HG02938 (cell line): ENCODE measurements around the gene PRKCQ.

ENCODE experiments used
- ATAC-seq: cut with Tn5 transposase; IDR thresholded peaks from one replicate; pipeline ENCODE4 v1.9.1; 2021; ENCODE audit warnings: mild to moderate bottlenecking, moderate library complexity; ENCODE audit not compliant: unreplicated experiment

Gene PRKCQ

GRCh38 chr10:6570893-6571292 lies 9.2 kb downstream of the PRKCQ start:
- no peak for ATAC-seq

GRCh38 chr10:6569259-6569658 lies 10.8 kb downstream of the PRKCQ start:
- no peak for ATAC-seq

GRCh38 chr10:6567884-6568283 lies 12.2 kb downstream of the PRKCQ start:
- ATAC-seq, result no peak

- ATAC-seq, result no peak
These were observed 12.8 kb downstream of the PRKCQ start for GRCh38 chr10:6567203-6567703.

- ATAC-seq, result no peak
These were observed 14.5 kb downstream of the PRKCQ start for GRCh38 chr10:6565588-6565987.

- ATAC-seq, result no peak
These were observed 15.7 kb downstream of the PRKCQ start for GRCh38 chr10:6564367-6564766.

- no peak for ATAC-seq
These were observed 16.3 kb downstream of the PRKCQ start for GRCh38 chr10:6563731-6564130.

- no peak for ATAC-seq
These were observed 17.0 kb downstream of the PRKCQ start for GRCh38 chr10:6563075-6563474.

- ATAC-seq, result no peak
These were observed 17.9 kb downstream of the PRKCQ start for GRCh38 chr10:6562221-6562620.

GRCh38 chr10:6561552-6561951 lies 18.5 kb downstream of the PRKCQ start:
- no peak for ATAC-seq

- no peak for ATAC-seq
These were observed 21.2 kb downstream of the PRKCQ start for GRCh38 chr10:6558759-6559461.

GRCh38 chr10:6558272-6558671 lies 21.8 kb downstream of the PRKCQ start:
- ATAC-seq, result no peak

GRCh38 chr10:6553937-6554336 lies 26.1 kb downstream of the PRKCQ start:
- no peak for ATAC-seq

- ATAC-seq, result no peak
These were observed 36.6 kb downstream of the PRKCQ start for GRCh38 chr10:6543431-6544005.

- no peak for ATAC-seq
These were observed 37.1 kb downstream of the PRKCQ start for GRCh38 chr10:6542999-6543430.

GRCh38 chr10:6539833-6540232 lies 40.2 kb downstream of the PRKCQ start:
- no peak for ATAC-seq

- no peak for ATAC-seq
These were observed 42.3 kb downstream of the PRKCQ start for GRCh38 chr10:6537770-6538169.

GRCh38 chr10:6536102-6536501 lies 44.0 kb downstream of the PRKCQ start:
- no peak for ATAC-seq

- ATAC-seq, result no peak
These were observed 44.8 kb downstream of the PRKCQ start for GRCh38 chr10:6535156-6535764.

- ATAC-seq, result no peak
These were observed 47.8 kb downstream of the PRKCQ start for GRCh38 chr10:6532321-6532720.

- no peak for ATAC-seq
These were observed 49.1 kb downstream of the PRKCQ start for GRCh38 chr10:6530966-6531365.

- ATAC-seq, result no peak
These were observed 49.8 kb downstream of the PRKCQ start for GRCh38 chr10:6530211-6530840.
